H1 (cell line): ENCODE measurements around the gene HOXC5. TPM values are rescaled to one million over a fixed set of nuclear protein-coding genes. Genes with fewer than 3 reads are reported as not detected.

Source experiments
- EZH2 ChIP-seq: fragments of 200-600 bp; sonication (generic); IDR thresholded peaks from 2 replicates; pipeline ENCODE4 v1.7.1; 2012; ENCODE audit warnings: low read depth, mild to moderate bottlenecking, moderate library complexity, low read length, inconsistent platforms; ENCODE audit not compliant: severe bottlenecking
- HDAC2 ChIP-seq, 2 experiments: fragments of 300-600 bp in 1 of 2; sonication (generic) in 1 of 2; IDR thresholded peaks; 2 replicates each; pipeline ENCODE4 v1.6.1; 2011 to 2012; ENCODE audit warnings: low read depth in 2 of 2, low read length in 2 of 2, mild to moderate bottlenecking in 2 of 2, moderate library complexity in 2 of 2, borderline replicate concordance in 1 of 2, inconsistent platforms in 1 of 2
- SUZ12 ChIP-seq: fragments of 200-600 bp; sonication (generic); IDR thresholded peaks from 2 replicates; pipeline ENCODE4 v1.6.1; 2012; ENCODE audit warnings: mild to moderate bottlenecking, inconsistent platforms, low read length, moderate library complexity, mixed read lengths
- polyA plus RNA-seq, 7 experiments: library from polyadenylated mRNA; depleted of rRNA in 3 of 7; stranded (reverse) in 5 of 7; unstranded in 2 of 7; fragments of >200 nt in 5 of 7; fragments of 200-250 nt in 2 of 7; gene quantifications; 1 replicate in 5 of 7; 2 replicates in 1 of 7; 4 replicates in 1 of 7; pipeline versions ENCODE4 v1.2.1 to v1.2.3, GENCODE V29; 2011 to 2013; ENCODE audit warnings: missing spikeins in 2 of 7, mixed read lengths in 2 of 7
- total RNA-seq: library from RNA; stranded (reverse); fragmentation: NEBNext Ultra II Directional; extraction: Animal tissue kit (Norgen Biotek cat#: 25700); gene quantifications from 2 replicates; pipeline ENCODE4 v1.2.1, GENCODE V29; 2021

Gene HOXC5
- total and polyA plus RNA-seq, 2 of the 8 experiments (the other 6 are each of a cell fraction or from before 2014, with no cell fraction given), result not detected

GRCh38 chr12:54005853-54006558 is 26.8 kb upstream of the HOXC5 start (continued):
- TF ChIP-seq EZH2, result peak; percentile 47
- peak; percentile 78 for TF ChIP-seq SUZ12
- TF ChIP-seq HDAC2 (IDR thresholded peaks at IDR 0.05; ENCODE audit: borderline replicate concordance in 1 of 2, low read depth in 2 of 2, low read length in 2 of 2), result no peak
- TF ChIP-seq, all 59 proteins: peak for 7
